SK-N-MC (cell line): ENCODE data around the gene ASCL1.

Source experiments
- EZH2 ChIP-seq: fragments of 200-600 bp; sonication (generic); IDR thresholded peaks from one replicate; pipeline ENCODE4 v1.6.1; 2017; ENCODE audit warnings: antibody characterized with exemption
- POLR2AphosphoS5 ChIP-seq: IDR thresholded peaks from 2 replicates; pipeline ENCODE4 v1.6.1; 2012; ENCODE audit warnings: mild to moderate bottlenecking, low read depth, low read length, borderline replicate concordance

- TF ChIP-seq POLR2AphosphoS5 = no peak
- no peak for TF ChIP-seq EZH2
These were observed 641 bp upstream of the ASCL1 start for GRCh38 chr12:102956738-102957327.
